ENCODE data around the gene TRNAU1AP.

GRCh38 chr1:28545246-28545628, 7.6 kb upstream of the TRNAU1AP start:
- TF ChIP-seq CTCF (IDR thresholded peaks at IDR 0.05 in 4 of 5, conservative IDR thresholded peaks at IDR 0.05 in 1 of 5) (no peak), POLR2A (IDR thresholded peaks at IDR 0.05) (no peak)

Data from gastrocnemius medialis (tissue), 4 donors.